HEK293 (cell line): ENCODE data around the gene PSD2.
A peak's percentile ranks its signal among the peaks of the same experiment; 100 is the strongest.

Experiments
- CTCF ChIA-PET: fragments of 350-600 bp; formaldehyde crosslinking; extraction: SDS; loops from one replicate; lab custom pipeline; 2021; ENCODE audit warnings: antibody characterized with exemption; lab: Yijun Ruan, JAX
- POLR2A ChIA-PET: fragments of 300-600 bp; formaldehyde crosslinking; extraction: SDS; loops from one replicate; lab custom pipeline; 2020; ENCODE audit warnings: antibody characterized with exemption, inconsistent platforms; lab: Yijun Ruan, JAX
- H3K27ac ChIP-seq: fragments of 200-500 bp; sonication (Bioruptor generic); 2 replicates; pipeline ENCODE4 v1.5.1; 2014; ENCODE audit warnings: low read depth, low read length, control low read depth, inconsistent platforms; ENCODE audit errors: extremely low read depth
- H3K36me3 ChIP-seq, 2 experiments: fragments of 200-500 bp in 1 of 2; sonication (Bioruptor generic) in 1 of 2; 1 replicate in 1 of 2; 2 replicates in 1 of 2; pipeline ENCODE4 v1.5.1; 2014 to 2017; ENCODE audit warnings: inconsistent platforms in 2 of 2, low read length in 2 of 2; ENCODE audit not compliant: control insufficient read depth in 2 of 2, insufficient read depth in 1 of 2
- H3K4me1 ChIP-seq: fragments of 200-500 bp; sonication (Bioruptor generic); 2 replicates; pipeline ENCODE4 v1.5.1; 2014; ENCODE audit warnings: mild to moderate bottlenecking, low read length, inconsistent platforms; ENCODE audit not compliant: control insufficient read depth, insufficient read depth
- H3K4me3 ChIP-seq: 2 replicates; pipeline ENCODE4 v1.5.1; 2011; ENCODE audit warnings: low read depth, mild to moderate bottlenecking, control low read depth, low read length, moderate library complexity
- H3K9me3 ChIP-seq: fragments of 200-500 bp; sonication (Bioruptor generic); 2 replicates; pipeline ENCODE4 v1.5.1; 2014; ENCODE audit warnings: low read depth, low read length, inconsistent platforms; ENCODE audit not compliant: control insufficient read depth, insufficient read depth
- BCL11A ChIP-seq: fragments of 450-650 bp; formaldehyde crosslinking; IDR thresholded peaks from 2 replicates; pipeline ENCODE4 v1.5.1; 2016; ENCODE audit warnings: low read depth, missing biosample characterization, missing genetic modification characterization
- BCL11B ChIP-seq: fragments of 450-650 bp; formaldehyde crosslinking; IDR thresholded peaks from 2 replicates; pipeline ENCODE4 v1.5.1; 2016; ENCODE audit warnings: low read depth, missing biosample characterization, missing genetic modification characterization
- GFI1B ChIP-seq: fragments of 450-650 bp; formaldehyde crosslinking; IDR thresholded peaks from 2 replicates; pipeline ENCODE4 v1.5.1; 2016; ENCODE audit warnings: missing biosample characterization, missing genetic modification characterization
- KLF16 ChIP-seq: fragments of 450-650 bp; formaldehyde crosslinking; IDR thresholded peaks from 2 replicates; pipeline ENCODE4 v1.5.1; 2017; ENCODE audit warnings: missing biosample characterization, missing genetic modification characterization
- SCRT2 ChIP-seq: fragments of 450-650 bp; formaldehyde crosslinking; IDR thresholded peaks from 2 replicates; pipeline ENCODE4 v1.5.1; 2016; ENCODE audit warnings: missing biosample characterization, missing genetic modification characterization
- SP2 ChIP-seq: fragments of 450-650 bp; formaldehyde crosslinking; IDR thresholded peaks from 2 replicates; pipeline ENCODE4 v1.5.1; 2016; ENCODE audit warnings: missing biosample characterization, missing genetic modification characterization
- ZNF157 ChIP-seq: fragments of 450-650 bp; formaldehyde crosslinking; IDR thresholded peaks from 2 replicates; pipeline ENCODE4 v1.5.1; 2016; ENCODE audit warnings: missing biosample characterization, missing genetic modification characterization
- ZNF274 ChIP-seq, 2 experiments: fragments of 200-500 bp in 1 of 2; fragments of 450-650 bp in 1 of 2; sonication (Bioruptor generic) in 1 of 2; formaldehyde crosslinking in 1 of 2; IDR thresholded peaks; 2 replicates each; pipeline versions ENCODE4 v1.5.1 to v1.6.1; 2014 to 2016; ENCODE audit warnings: borderline replicate concordance in 1 of 2, inconsistent platforms in 1 of 2, low read length in 1 of 2, missing biosample characterization in 1 of 2, missing genetic modification characterization in 1 of 2
- ZNF335 ChIP-seq: fragments of 450-650 bp; formaldehyde crosslinking; conservative IDR thresholded peaks from 2 replicates; pipeline ENCODE4 v1.5.1; 2016; ENCODE audit warnings: missing biosample characterization, missing genetic modification characterization
- ZNF473 ChIP-seq: fragments of 450-650 bp; formaldehyde crosslinking; IDR thresholded peaks from 2 replicates; pipeline ENCODE4 v1.5.1; 2017; ENCODE audit warnings: missing biosample characterization, missing genetic modification characterization
- ZNF48 ChIP-seq: fragments of 450-650 bp; formaldehyde crosslinking; IDR thresholded peaks from 2 replicates; pipeline ENCODE4 v1.5.1; 2016; ENCODE audit warnings: missing biosample characterization, missing genetic modification characterization
- ZNF529 ChIP-seq: fragments of 450-650 bp; formaldehyde crosslinking; IDR thresholded peaks from 2 replicates; pipeline ENCODE4 v1.5.1; 2017; ENCODE audit warnings: missing genetic modification characterization, missing biosample characterization; ENCODE audit not compliant: insufficient replicate concordance
- ZNF544 ChIP-seq: fragments of 450-650 bp; formaldehyde crosslinking; IDR thresholded peaks from 2 replicates; pipeline ENCODE4 v1.5.0; 2017; ENCODE audit warnings: missing biosample characterization, missing genetic modification characterization
- ZNF555 ChIP-seq: fragments of 450-650 bp; formaldehyde crosslinking; conservative IDR thresholded peaks from 2 replicates; pipeline ENCODE4 v1.5.1; 2017; ENCODE audit warnings: missing biosample characterization, mild to moderate bottlenecking, missing genetic modification characterization, inconsistent platforms
- ZNF626 ChIP-seq: fragments of 450-650 bp; sonication (Bioruptor Pico); formaldehyde crosslinking; IDR thresholded peaks from 2 replicates; pipeline ENCODE4 v1.5.1; 2018; ENCODE audit warnings: missing biosample characterization, missing genetic modification characterization, inconsistent platforms
- ZNF639 ChIP-seq: fragments of 450-650 bp; formaldehyde crosslinking; IDR thresholded peaks from 2 replicates; pipeline ENCODE4 v1.5.1; 2016; ENCODE audit warnings: missing biosample characterization, missing genetic modification characterization
- ZNF670 ChIP-seq: fragments of 450-650 bp; formaldehyde crosslinking; IDR thresholded peaks from 2 replicates; pipeline ENCODE4 v1.5.1; 2016; ENCODE audit warnings: missing biosample characterization, missing genetic modification characterization, low read depth
- ZSCAN23 ChIP-seq: fragments of 450-650 bp; formaldehyde crosslinking; IDR thresholded peaks from 2 replicates; pipeline ENCODE4 v1.5.1; 2016; ENCODE audit warnings: missing biosample characterization, missing genetic modification characterization
- TF ChIP-seq, protein P1 (sequence below): fragments of 450-650 bp; formaldehyde crosslinking; IDR thresholded peaks from 2 replicates; pipeline ENCODE4 v1.5.1; 2016; ENCODE audit warnings: missing biosample characterization, missing genetic modification characterization
- TF ChIP-seq, protein P2 (sequence below): fragments of 450-650 bp; formaldehyde crosslinking; IDR thresholded peaks from 2 replicates; pipeline ENCODE4 v1.5.1; 2017; ENCODE audit warnings: missing biosample characterization, missing genetic modification characterization
- TF ChIP-seq, protein P3 (sequence below): fragments of 450-650 bp; formaldehyde crosslinking; IDR thresholded peaks from 2 replicates; pipeline ENCODE4 v1.5.1; 2016; ENCODE audit warnings: missing biosample characterization, missing genetic modification characterization
- TF ChIP-seq, protein P4 (sequence below): IDR thresholded peaks from 2 replicates; pipeline ENCODE4 v1.6.1; 2011; ENCODE audit warnings: mild to moderate bottlenecking, low read depth, low read length, borderline replicate concordance
- TF ChIP-seq, protein P5 (sequence below): fragments of 450-650 bp; formaldehyde crosslinking; IDR thresholded peaks from 2 replicates; pipeline ENCODE4 v1.5.1; 2016; ENCODE audit warnings: missing biosample characterization, missing genetic modification characterization
- TF ChIP-seq, protein P6 (sequence below): fragments of 450-650 bp; formaldehyde crosslinking; IDR thresholded peaks from 2 replicates; pipeline ENCODE4 v1.5.1; 2016; ENCODE audit warnings: missing biosample characterization, missing genetic modification characterization, low read depth

Gene PSD2

GRCh38 chr5:139787568-139788293, 7.9 kb upstream of the PSD2 start:
- H3K4me1 ChIP-seq: no peaks in the 10 kb centered on the region
- peak overlapping the region; percentile 48 for H3K4me3 ChIP-seq
- H3K27ac ChIP-seq: peak overlapping the region; percentile 56; the same call in 1 of the 2 replicates
- no peaks in the 10 kb centered on the region for H3K36me3 ChIP-seq
- ChIA-PET POLR2A (interaction anchor here (1.0 to 1.3 kb wide), 3 partner anchors 11 to 181 kb away, joined by 3 to 5 read pairs (median 4); no protein-coding TSS in a partner anchor), CTCF (interaction anchor here (0.6 to 5.1 kb wide), 59 partner anchors 10 to 568 kb away, joined by 3 to 214 read pairs (median 4); partner anchors contain the start of gene PSD2)
- H3K9me3 ChIP-seq: no peaks in the 10 kb centered on the region
- TF ChIP-seq, protein P1, sequence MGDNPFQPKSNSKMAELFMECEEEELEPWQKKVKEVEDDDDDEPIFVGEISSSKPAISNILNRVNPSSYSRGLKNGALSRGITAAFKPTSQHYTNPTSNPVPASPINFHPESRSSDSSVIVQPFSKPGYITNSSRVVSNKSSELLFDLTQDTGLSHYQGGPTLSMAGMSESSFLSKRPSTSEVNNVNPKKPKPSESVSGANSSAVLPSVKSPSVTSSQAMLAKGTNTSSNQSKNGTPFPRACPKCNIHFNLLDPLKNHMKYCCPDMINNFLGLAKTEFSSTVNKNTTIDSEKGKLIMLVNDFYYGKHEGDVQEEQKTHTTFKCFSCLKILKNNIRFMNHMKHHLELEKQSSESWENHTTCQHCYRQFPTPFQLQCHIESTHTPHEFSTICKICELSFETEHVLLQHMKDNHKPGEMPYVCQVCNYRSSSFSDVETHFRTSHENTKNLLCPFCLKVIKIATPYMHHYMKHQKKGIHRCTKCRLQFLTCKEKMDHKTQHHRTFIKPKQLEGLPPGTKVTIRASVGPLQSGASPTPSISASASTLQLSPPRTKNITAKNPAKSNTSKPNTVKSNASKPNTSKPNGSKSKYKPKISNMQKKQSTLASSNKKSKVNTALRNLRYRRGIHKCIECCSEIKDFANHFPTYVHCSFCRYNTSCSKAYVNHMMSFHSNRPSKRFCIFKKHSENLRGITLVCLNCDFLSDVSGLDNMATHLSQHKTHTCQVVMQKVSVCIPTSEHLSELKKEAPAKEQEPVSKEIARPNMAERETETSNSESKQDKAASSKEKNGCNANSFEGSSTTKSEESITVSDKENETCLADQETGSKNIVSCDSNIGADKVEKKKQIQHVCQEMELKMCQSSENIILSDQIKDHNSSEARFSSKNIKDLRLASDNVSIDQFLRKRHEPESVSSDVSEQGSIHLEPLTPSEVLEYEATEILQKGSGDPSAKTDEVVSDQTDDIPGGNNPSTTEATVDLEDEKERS (tag by site-specific recombination): no peak
- no peak for TF ChIP-seq ZNF626 (tag by site-specific recombination)
- TF ChIP-seq SP2 (tag by site-specific recombination): no peak
- TF ChIP-seq ZNF555 (tag by site-specific recombination): no peak
- TF ChIP-seq, protein P2, sequence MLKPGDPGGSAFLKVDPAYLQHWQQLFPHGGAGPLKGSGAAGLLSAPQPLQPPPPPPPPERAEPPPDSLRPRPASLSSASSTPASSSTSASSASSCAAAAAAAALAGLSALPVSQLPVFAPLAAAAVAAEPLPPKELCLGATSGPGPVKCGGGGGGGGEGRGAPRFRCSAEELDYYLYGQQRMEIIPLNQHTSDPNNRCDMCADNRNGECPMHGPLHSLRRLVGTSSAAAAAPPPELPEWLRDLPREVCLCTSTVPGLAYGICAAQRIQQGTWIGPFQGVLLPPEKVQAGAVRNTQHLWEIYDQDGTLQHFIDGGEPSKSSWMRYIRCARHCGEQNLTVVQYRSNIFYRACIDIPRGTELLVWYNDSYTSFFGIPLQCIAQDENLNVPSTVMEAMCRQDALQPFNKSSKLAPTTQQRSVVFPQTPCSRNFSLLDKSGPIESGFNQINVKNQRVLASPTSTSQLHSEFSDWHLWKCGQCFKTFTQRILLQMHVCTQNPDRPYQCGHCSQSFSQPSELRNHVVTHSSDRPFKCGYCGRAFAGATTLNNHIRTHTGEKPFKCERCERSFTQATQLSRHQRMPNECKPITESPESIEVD: no peak
- no peak for TF ChIP-seq ZNF274 (IDR thresholded peaks at IDR 0.05; ENCODE audit: low read length)
- no peak for TF ChIP-seq ZNF274 (tag by site-specific recombination; IDR thresholded peaks at IDR 0.05; ENCODE audit: borderline replicate concordance)
- no peak for TF ChIP-seq ZNF48 (tag by site-specific recombination)
- no peak for TF ChIP-seq ZNF544 (tag by site-specific recombination)
- TF ChIP-seq, protein P3, sequence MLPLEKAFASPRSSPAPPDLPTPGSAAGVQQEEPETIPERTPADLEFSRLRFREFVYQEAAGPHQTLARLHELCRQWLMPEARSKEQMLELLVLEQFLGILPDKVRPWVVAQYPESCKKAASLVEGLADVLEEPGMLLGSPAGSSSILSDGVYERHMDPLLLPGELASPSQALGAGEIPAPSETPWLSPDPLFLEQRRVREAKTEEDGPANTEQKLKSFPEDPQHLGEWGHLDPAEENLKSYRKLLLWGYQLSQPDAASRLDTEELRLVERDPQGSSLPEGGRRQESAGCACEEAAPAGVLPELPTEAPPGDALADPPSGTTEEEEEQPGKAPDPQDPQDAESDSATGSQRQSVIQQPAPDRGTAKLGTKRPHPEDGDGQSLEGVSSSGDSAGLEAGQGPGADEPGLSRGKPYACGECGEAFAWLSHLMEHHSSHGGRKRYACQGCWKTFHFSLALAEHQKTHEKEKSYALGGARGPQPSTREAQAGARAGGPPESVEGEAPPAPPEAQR: no peak
- 0 out of 2 replicates have a peak, but pooled peaks have one; percentile 26 for TF ChIP-seq ZNF639
- TF ChIP-seq ZNF157 (tag by site-specific recombination): no peak
- peak; percentile 56; the same call in 1 of the 2 replicates for TF ChIP-seq BCL11B (tag by site-specific recombination)
- TF ChIP-seq ZSCAN23 (tag by site-specific recombination): no peak; the same call in 1 of the 2 replicates
- TF ChIP-seq ZNF335 (tag by site-specific recombination): peak; percentile 85
- TF ChIP-seq, protein P4, sequence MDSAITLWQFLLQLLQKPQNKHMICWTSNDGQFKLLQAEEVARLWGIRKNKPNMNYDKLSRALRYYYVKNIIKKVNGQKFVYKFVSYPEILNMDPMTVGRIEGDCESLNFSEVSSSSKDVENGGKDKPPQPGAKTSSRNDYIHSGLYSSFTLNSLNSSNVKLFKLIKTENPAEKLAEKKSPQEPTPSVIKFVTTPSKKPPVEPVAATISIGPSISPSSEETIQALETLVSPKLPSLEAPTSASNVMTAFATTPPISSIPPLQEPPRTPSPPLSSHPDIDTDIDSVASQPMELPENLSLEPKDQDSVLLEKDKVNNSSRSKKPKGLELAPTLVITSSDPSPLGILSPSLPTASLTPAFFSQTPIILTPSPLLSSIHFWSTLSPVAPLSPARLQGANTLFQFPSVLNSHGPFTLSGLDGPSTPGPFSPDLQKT: no peak
- TF ChIP-seq ZNF670 (tag by site-specific recombination): no peak
- TF ChIP-seq, protein P5, sequence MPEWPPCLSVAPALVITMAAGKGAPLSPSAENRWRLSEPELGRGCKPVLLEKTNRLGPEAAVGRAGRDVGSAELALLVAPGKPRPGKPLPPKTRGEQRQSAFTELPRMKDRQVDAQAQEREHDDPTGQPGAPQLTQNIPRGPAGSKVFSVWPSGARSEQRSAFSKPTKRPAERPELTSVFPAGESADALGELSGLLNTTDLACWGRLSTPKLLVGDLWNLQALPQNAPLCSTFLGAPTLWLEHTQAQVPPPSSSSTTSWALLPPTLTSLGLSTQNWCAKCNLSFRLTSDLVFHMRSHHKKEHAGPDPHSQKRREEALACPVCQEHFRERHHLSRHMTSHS (tag by site-specific recombination): no peak
- TF ChIP-seq KLF16: no peak
- TF ChIP-seq BCL11A (tag by site-specific recombination): 0 out of 2 replicates have a peak, but pooled peaks have one; percentile 46
- TF ChIP-seq ZNF473 (tag by site-specific recombination): no peak
- TF ChIP-seq SCRT2 (tag by site-specific recombination): peak; percentile 100
- no peak for TF ChIP-seq GFI1B (tag by site-specific recombination)
- no peak for TF ChIP-seq ZNF529 (tag by site-specific recombination)
- TF ChIP-seq, protein P6, sequence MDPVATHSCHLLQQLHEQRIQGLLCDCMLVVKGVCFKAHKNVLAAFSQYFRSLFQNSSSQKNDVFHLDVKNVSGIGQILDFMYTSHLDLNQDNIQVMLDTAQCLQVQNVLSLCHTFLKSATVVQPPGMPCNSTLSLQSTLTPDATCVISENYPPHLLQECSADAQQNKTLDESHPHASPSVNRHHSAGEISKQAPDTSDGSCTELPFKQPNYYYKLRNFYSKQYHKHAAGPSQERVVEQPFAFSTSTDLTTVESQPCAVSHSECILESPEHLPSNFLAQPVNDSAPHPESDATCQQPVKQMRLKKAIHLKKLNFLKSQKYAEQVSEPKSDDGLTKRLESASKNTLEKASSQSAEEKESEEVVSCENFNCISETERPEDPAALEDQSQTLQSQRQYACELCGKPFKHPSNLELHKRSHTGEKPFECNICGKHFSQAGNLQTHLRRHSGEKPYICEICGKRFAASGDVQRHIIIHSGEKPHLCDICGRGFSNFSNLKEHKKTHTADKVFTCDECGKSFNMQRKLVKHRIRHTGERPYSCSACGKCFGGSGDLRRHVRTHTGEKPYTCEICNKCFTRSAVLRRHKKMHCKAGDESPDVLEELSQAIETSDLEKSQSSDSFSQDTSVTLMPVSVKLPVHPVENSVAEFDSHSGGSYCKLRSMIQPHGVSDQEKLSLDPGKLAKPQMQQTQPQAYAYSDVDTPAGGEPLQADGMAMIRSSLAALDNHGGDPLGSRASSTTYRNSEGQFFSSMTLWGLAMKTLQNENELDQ (tag by site-specific recombination): no peak
